Smooth muscle cell (in vitro differentiated cells): ENCODE data around the gene FLT3LG. TPM values are rescaled to one million over a fixed set of nuclear protein-coding genes. Genes with fewer than 3 reads are reported as not detected.

Source experiments
- DNase-seq: peaks from one replicate; lab custom pipeline; 2025; ENCODE audit not compliant: unreplicated experiment; lab: John Stamatoyannopoulos, UW
- H2AFZ ChIP-seq: fragments of 200-600 bp; sonication (generic); 2 replicates; pipeline ENCODE4 v1.6.0; 2016; ENCODE audit warnings: antibody characterized with exemption, low read depth, mild to moderate bottlenecking
- H3F3A ChIP-seq: fragments of 200-600 bp; sonication (generic); 2 replicates; pipeline ENCODE4 v1.6.0; 2017; ENCODE audit warnings: antibody characterized with exemption, low read depth
- H3K27ac ChIP-seq: fragments of 200-600 bp; sonication (generic); 2 replicates; pipeline ENCODE4 v1.5.1; 2016; ENCODE audit warnings: low read depth, mild to moderate bottlenecking
- H3K27me3 ChIP-seq: fragments of 200-600 bp; sonication (generic); 2 replicates; pipeline ENCODE4 v1.6.1; 2016; ENCODE audit warnings: low read depth, mild to moderate bottlenecking
- H3K36me3 ChIP-seq: fragments of 200-600 bp; sonication (generic); 2 replicates; pipeline ENCODE4 v1.5.1; 2016; ENCODE audit warnings: low read depth
- H3K4me1 ChIP-seq: fragments of 200-600 bp; sonication (generic); 2 replicates; pipeline ENCODE4 v1.5.1; 2016; ENCODE audit warnings: low read depth
- H3K4me2 ChIP-seq: fragments of 200-600 bp; sonication (generic); 2 replicates; pipeline ENCODE4 v1.6.0; 2016; ENCODE audit warnings: mild to moderate bottlenecking
- H3K4me3 ChIP-seq: fragments of 200-600 bp; sonication (generic); 2 replicates; pipeline ENCODE4 v1.5.1; 2016; ENCODE audit warnings: mild to moderate bottlenecking
- H3K79me2 ChIP-seq: fragments of 200-600 bp; sonication (generic); 2 replicates; pipeline ENCODE4 v1.6.0; 2016; ENCODE audit warnings: low read depth, mild to moderate bottlenecking
- H3K9ac ChIP-seq: fragments of 200-600 bp; sonication (generic); 2 replicates; pipeline ENCODE4 v1.6.0; 2016; ENCODE audit warnings: low read depth
- H3K9me3 ChIP-seq: fragments of 200-600 bp; sonication (generic); replicated peaks from 2 replicates; pipeline ENCODE4 v1.5.1; 2016; ENCODE audit warnings: low read depth
- H4K20me1 ChIP-seq: fragments of 200-600 bp; sonication (generic); 2 replicates; pipeline ENCODE4 v1.6.0; 2016; ENCODE audit warnings: low read depth
- WGBS: methylation state at CpG from one replicate; pipeline ENCODE4 v1.1.7; 2016; ENCODE audit warnings: low lambda C conversion rate; 5-methylcytosine and 5-hydroxymethylcytosine counted together
- polyA plus RNA-seq: library from polyadenylated mRNA; unstranded; fragments of >200 nt; fragmentation: Nextera tagmentation; extraction: Ambion mirVana; gene quantifications from 2 replicates; pipeline ENCODE4 v1.2.1, GENCODE V29; 2016
- total RNA-seq: library from RNA; depleted of rRNA; stranded (reverse); fragments of >200 nt; gene quantifications from 2 replicates; pipeline ENCODE4 v1.2.3, GENCODE V29; 2014
- TF ChIP-seq, protein P1 (sequence below): fragments of 200-600 bp; sonication (generic); IDR thresholded peaks from 2 replicates; pipeline ENCODE4 v1.5.1; 2017; ENCODE audit warnings: borderline replicate concordance, mild to moderate bottlenecking, antibody characterized with exemption; ENCODE audit not compliant: insufficient read depth, poor library complexity, severe bottlenecking

The FLT3LG gene
- total and polyA plus RNA-seq, 2 experiments from 2014 or later = 0.45 to 2.0 TPM

DNA sequence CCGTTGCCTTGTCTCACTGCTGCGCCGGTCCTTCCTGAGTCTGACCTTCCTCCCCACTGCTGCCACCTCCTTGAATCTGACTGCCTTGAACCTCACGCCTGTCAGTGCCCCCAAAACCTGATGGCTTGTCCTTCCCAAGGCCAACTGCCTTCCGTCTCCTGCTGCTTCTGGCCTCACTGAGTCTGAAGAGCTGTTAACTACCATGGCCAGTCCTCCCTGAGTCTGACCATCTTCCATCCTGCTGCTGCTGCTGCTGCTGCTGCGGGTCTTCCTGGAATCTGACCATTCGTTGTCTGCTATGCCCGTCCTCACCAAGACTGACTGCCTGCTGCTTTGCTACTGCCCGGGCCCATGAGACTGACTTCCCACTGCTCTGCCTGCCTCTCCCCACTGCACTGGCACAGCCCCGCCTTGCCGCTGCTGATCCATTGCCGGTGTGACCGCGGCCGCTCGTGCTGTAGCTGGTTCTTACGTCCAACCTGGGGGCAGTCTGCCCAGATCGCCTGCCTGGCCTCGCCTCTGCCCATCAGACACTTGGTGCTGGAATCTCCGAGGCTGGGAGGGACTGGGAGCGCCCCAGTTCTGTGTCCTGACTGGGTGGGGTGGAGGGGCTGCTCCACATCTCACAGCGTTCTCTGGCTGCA lies 50.9 kb downstream of the FLT3LG start:
- 92% methylated on average over 22 of the region's 22 CpGs for whole genome bisulfite sequencing
- Histone ChIP-seq H2AFZ (no peak overlapping the region), H4K20me1 (peaks cover 10% of the 10 kb centered on the region), H3K27me3 (no peaks in the 10 kb centered on the region), H3K27ac (no peak overlapping the region), H3K4me3 (no peak overlapping the region), H3K4me2 (no peak overlapping the region), H3K79me2 (peaks cover 19% of the 10 kb centered on the region), H3K9me3 (no peaks in the 10 kb centered on the region), H3F3A (peaks cover 3% of the 10 kb centered on the region), H3K4me1 (no peaks in the 10 kb centered on the region), H3K9ac (no peak overlapping the region), H3K36me3 (no peaks in the 10 kb centered on the region)
- TF ChIP-seq, protein P1, sequence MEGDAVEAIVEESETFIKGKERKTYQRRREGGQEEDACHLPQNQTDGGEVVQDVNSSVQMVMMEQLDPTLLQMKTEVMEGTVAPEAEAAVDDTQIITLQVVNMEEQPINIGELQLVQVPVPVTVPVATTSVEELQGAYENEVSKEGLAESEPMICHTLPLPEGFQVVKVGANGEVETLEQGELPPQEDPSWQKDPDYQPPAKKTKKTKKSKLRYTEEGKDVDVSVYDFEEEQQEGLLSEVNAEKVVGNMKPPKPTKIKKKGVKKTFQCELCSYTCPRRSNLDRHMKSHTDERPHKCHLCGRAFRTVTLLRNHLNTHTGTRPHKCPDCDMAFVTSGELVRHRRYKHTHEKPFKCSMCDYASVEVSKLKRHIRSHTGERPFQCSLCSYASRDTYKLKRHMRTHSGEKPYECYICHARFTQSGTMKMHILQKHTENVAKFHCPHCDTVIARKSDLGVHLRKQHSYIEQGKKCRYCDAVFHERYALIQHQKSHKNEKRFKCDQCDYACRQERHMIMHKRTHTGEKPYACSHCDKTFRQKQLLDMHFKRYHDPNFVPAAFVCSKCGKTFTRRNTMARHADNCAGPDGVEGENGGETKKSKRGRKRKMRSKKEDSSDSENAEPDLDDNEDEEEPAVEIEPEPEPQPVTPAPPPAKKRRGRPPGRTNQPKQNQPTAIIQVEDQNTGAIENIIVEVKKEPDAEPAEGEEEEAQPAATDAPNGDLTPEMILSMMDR = no peak
- no peak for DNase-seq

DNA sequence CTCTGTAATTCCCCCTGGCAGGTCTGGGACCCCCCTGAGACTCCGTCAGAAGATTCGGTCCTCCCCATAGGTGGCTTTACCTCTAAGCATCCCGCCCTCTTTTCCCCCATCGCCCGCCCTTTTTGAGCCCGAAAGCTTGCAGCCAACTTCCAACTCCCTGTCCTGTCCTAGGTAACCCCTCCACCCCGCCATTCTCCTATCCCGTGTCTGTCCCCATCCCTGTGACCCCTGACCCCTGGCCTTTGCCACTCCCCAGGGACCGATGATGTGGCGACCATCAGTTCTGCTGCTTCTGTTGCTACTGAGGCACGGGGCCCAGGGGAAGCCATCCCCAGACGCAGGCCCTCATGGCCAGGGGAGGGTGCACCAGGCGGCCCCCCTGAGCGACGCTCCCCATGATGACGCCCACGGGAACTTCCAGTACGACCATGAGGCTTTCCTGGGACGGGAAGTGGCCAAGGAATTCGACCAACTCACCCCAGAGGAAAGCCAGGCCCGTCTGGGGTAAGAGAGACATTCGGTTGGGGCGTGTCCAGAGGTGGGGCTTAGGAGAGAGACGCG lies 54.3 kb downstream of the FLT3LG start:
- Histone ChIP-seq H4K20me1 (peaks cover 42% of the 10 kb centered on the region), H3K79me2 (peaks cover 24% of the 10 kb centered on the region), H3F3A (peaks cover 3% of the 10 kb centered on the region), H3K9me3 (no peaks in the 10 kb centered on the region), H2AFZ (no peak overlapping the region), H3K4me3 (peak overlapping the region; percentile 60), H3K27me3 (no peaks in the 10 kb centered on the region), H3K9ac (peak overlapping the region; percentile 89), H3K36me3 (no peaks in the 10 kb centered on the region), H3K4me2 (peak overlapping the region; percentile 92), H3K4me1 (peaks cover 6% of the 10 kb centered on the region), H3K27ac (peak overlapping the region; percentile 92)
- 41% methylated on average over 25 of the region's 25 CpGs for WGBS
- no peak for DNase-seq
- TF ChIP-seq, protein P1 = no peak

- WGBS = 90% methylated on average over 7 of the region's 7 CpGs
- peaks cover 8% of the 10 kb centered on the region for H3K4me1 ChIP-seq
- H3K36me3 ChIP-seq = no peaks in the 10 kb centered on the region
- TF ChIP-seq, protein P1 = no peak
- peaks cover 3% of the 10 kb centered on the region for H3F3A ChIP-seq
- H3K27me3 ChIP-seq = no peaks in the 10 kb centered on the region
- H2AFZ ChIP-seq = no peak overlapping the region
- H3K79me2 ChIP-seq = peaks cover 24% of the 10 kb centered on the region
- no peaks in the 10 kb centered on the region for H3K9me3 ChIP-seq
- H3K9ac ChIP-seq = no peak overlapping the region
- no peak for DNase-seq
- H3K4me2 ChIP-seq = no peak overlapping the region
- peaks cover 65% of the 10 kb centered on the region for H4K20me1 ChIP-seq
- H3K27ac ChIP-seq = no peak overlapping the region
- H3K4me3 ChIP-seq = no peak overlapping the region
Measured at GRCh38 chr19:49530708-49531107, 56.7 kb downstream of the FLT3LG start.
